GM23338 (cell line): ENCODE results near the gene TENT5A. TPM values are rescaled to one million over a fixed set of nuclear protein-coding genes. Genes with fewer than 3 reads are reported as not detected.

Experiments
- ATAC-seq: fragments of 200-7000 bp; cut with Tn5 transposase; 3 replicates; pipeline ENCODE4 v1.9.1; 2020
- DNase-seq: peaks from one replicate; pipeline ENCODE4 v3.0.0-alpha.2; 2015; ENCODE audit warnings: low spot score
- H2AFZ ChIP-seq: fragments of 200-600 bp; sonication (generic); 2 replicates; pipeline ENCODE4 v1.8.0; 2016; ENCODE audit warnings: antibody characterized with exemption, mild to moderate bottlenecking, moderate library complexity
- H3F3A ChIP-seq: fragments of 200-600 bp; sonication (generic); replicated peaks from 2 replicates; pipeline ENCODE4 v1.8.0; 2017; ENCODE audit warnings: antibody characterized with exemption, mixed run types, low read depth
- H3K27ac ChIP-seq: fragments of 200-600 bp; sonication (generic); 2 replicates; pipeline ENCODE4 v1.6.1; 2016; ENCODE audit warnings: low read depth
- H3K27me3 ChIP-seq: fragments of 200-600 bp; sonication (generic); 2 replicates; pipeline ENCODE4 v1.8.0; 2016; ENCODE audit warnings: mild to moderate bottlenecking, mixed run types, moderate library complexity; ENCODE audit not compliant: insufficient read depth
- H3K36me3 ChIP-seq: fragments of 200-600 bp; sonication (generic); 2 replicates; pipeline ENCODE4 v1.8.0; 2016; ENCODE audit warnings: mild to moderate bottlenecking; ENCODE audit not compliant: insufficient read depth
- H3K4me1 ChIP-seq: fragments of 200-600 bp; sonication (generic); 2 replicates; pipeline ENCODE4 v1.8.0; 2016; ENCODE audit warnings: mild to moderate bottlenecking, moderate library complexity; ENCODE audit not compliant: insufficient read depth
- H3K4me2 ChIP-seq: fragments of 200-600 bp; sonication (generic); 2 replicates; pipeline ENCODE4 v1.7.1; 2017; ENCODE audit warnings: mixed run types
- H3K4me3 ChIP-seq: fragments of 200-600 bp; sonication (generic); 2 replicates; pipeline ENCODE4 v1.6.1; 2016; ENCODE audit warnings: mixed run types
- H3K79me2 ChIP-seq: fragments of 200-600 bp; sonication (generic); replicated peaks from 2 replicates; pipeline ENCODE4 v1.8.0; 2017; ENCODE audit warnings: mild to moderate bottlenecking; ENCODE audit not compliant: insufficient read depth
- H3K9me2 ChIP-seq: fragments of 200-600 bp; sonication (generic); 2 replicates; pipeline ENCODE4 v1.8.0; 2017; ENCODE audit not compliant: insufficient read depth
- H4K20me1 ChIP-seq: fragments of 200-600 bp; sonication (generic); replicated peaks from 2 replicates; pipeline ENCODE4 v1.8.0; 2017; ENCODE audit warnings: mild to moderate bottlenecking; ENCODE audit not compliant: insufficient read depth
- H3K27ac Mint-ChIP-seq: 2 replicates; pipeline ENCODE4 v1.8.0; 2020; ENCODE audit warnings: inconsistent platforms, mild to moderate bottlenecking, moderate library complexity, mixed read lengths
- H3K27me3 Mint-ChIP-seq: 3 replicates; pipeline ENCODE4 v1.8.0; 2022; ENCODE audit warnings: low read depth, mild to moderate bottlenecking, moderate library complexity, mixed read lengths, inconsistent platforms; ENCODE audit not compliant: insufficient read depth, poor library complexity
- H3K36me3 Mint-ChIP-seq: 3 replicates; pipeline ENCODE4 v1.8.0; 2021; ENCODE audit warnings: low read depth, mild to moderate bottlenecking, inconsistent platforms, moderate library complexity, mixed read lengths
- H3K4me1 Mint-ChIP-seq: 3 replicates; pipeline ENCODE4 v1.8.0; 2020; ENCODE audit warnings: mild to moderate bottlenecking, inconsistent platforms, mixed read lengths
- H3K4me3 Mint-ChIP-seq: 3 replicates; pipeline ENCODE4 v1.8.0; 2021; ENCODE audit warnings: moderate library complexity, mild to moderate bottlenecking, inconsistent platforms, mixed read lengths
- H3K9me3 Mint-ChIP-seq: 3 replicates; pipeline ENCODE4 v1.8.0; 2020; ENCODE audit warnings: moderate library complexity, mild to moderate bottlenecking, inconsistent platforms, mixed read lengths
- CREB1 ChIP-seq: fragments of 250-450 bp; sonication (Bioruptor Pico); IDR thresholded peaks from 2 replicates; pipeline ENCODE4 v1.5.0; 2020; ENCODE audit warnings: low read depth, mild to moderate bottlenecking, moderate library complexity
- EZH2 ChIP-seq: fragments of 200-600 bp; sonication (generic); IDR thresholded peaks from one replicate; pipeline ENCODE4 v1.8.0; 2017; ENCODE audit warnings: antibody characterized with exemption, mild to moderate bottlenecking, low read depth; ENCODE audit not compliant: unreplicated experiment
- EZH2phosphoT487 ChIP-seq: fragments of 200-600 bp; sonication (generic); IDR thresholded peaks from one replicate; pipeline ENCODE4 v1.8.1; 2018; ENCODE audit warnings: antibody characterized with exemption; ENCODE audit not compliant: unreplicated experiment
- JUNB ChIP-seq: IDR thresholded peaks from one replicate; pipeline ENCODE4 v1.6.1; 2016; ENCODE audit warnings: antibody characterized with exemption; ENCODE audit not compliant: unreplicated experiment
- NANOG ChIP-seq: IDR thresholded peaks from 2 replicates; pipeline ENCODE4 v1.6.1; 2016; ENCODE audit warnings: antibody characterized with exemption, borderline replicate concordance
- POLR2AphosphoS5 ChIP-seq: IDR thresholded peaks from 2 replicates; pipeline ENCODE4 v1.6.1; 2016; ENCODE audit warnings: antibody characterized with exemption, low read depth
- STAT1 ChIP-seq: IDR thresholded peaks from one replicate; pipeline ENCODE4 v1.6.1; 2016; ENCODE audit warnings: antibody characterized with exemption; ENCODE audit not compliant: unreplicated experiment
- ZNF114 ChIP-seq: fragments of 250-450 bp; sonication (Bioruptor Pico); IDR thresholded peaks from 2 replicates; pipeline ENCODE4 v1.5.0; 2020; ENCODE audit warnings: mild to moderate bottlenecking, moderate library complexity
- ZNF331 ChIP-seq: fragments of 250-450 bp; sonication (Bioruptor Pico); IDR thresholded peaks from 2 replicates; pipeline ENCODE4 v1.5.0; 2020; ENCODE audit warnings: low read depth, mild to moderate bottlenecking, moderate library complexity
- polyA plus RNA-seq: library from polyadenylated mRNA; unstranded; fragments of >200 nt; fragmentation: Nextera tagmentation; extraction: Ambion mirVana; gene quantifications from 2 replicates; pipeline ENCODE4 v1.2.1, GENCODE V29; 2016
- total RNA-seq: library from RNA; depleted of rRNA; stranded (reverse); fragments of >200 nt; shearing (Covaris generic); gene quantifications from 2 replicates; pipeline ENCODE4 v1.2.3, GENCODE V29; 2014
- TF ChIP-seq, protein P1 (sequence below): IDR thresholded peaks from one replicate; pipeline ENCODE4 v1.6.1; 2018; ENCODE audit warnings: antibody characterized with exemption; ENCODE audit not compliant: unreplicated experiment
- TF ChIP-seq, protein P2 (sequence below): IDR thresholded peaks from 2 replicates; pipeline ENCODE4 v1.6.1; 2016; ENCODE audit warnings: antibody characterized with exemption
- TF ChIP-seq, protein P3 (sequence below), 2 experiments: fragments of 200-600 bp in 1 of 2; sonication (generic) in 1 of 2; conservative IDR thresholded peaks; 2 replicates each; pipeline versions ENCODE4 v1.5.1 to v1.6.1; 2016 to 2017; ENCODE audit warnings: antibody characterized with exemption in 2 of 2, low read depth in 2 of 2, mild to moderate bottlenecking in 2 of 2, moderate library complexity in 1 of 2
- TF ChIP-seq, protein P4 (sequence below): fragments of 250-450 bp; sonication (Bioruptor Pico); IDR thresholded peaks from 2 replicates; pipeline ENCODE4 v1.5.0; 2020; ENCODE audit warnings: mild to moderate bottlenecking, moderate library complexity

TENT5A gene
- total and polyA plus RNA-seq, 2 experiments from 2014 or later = 3.8 to 4.7 TPM

DNA sequence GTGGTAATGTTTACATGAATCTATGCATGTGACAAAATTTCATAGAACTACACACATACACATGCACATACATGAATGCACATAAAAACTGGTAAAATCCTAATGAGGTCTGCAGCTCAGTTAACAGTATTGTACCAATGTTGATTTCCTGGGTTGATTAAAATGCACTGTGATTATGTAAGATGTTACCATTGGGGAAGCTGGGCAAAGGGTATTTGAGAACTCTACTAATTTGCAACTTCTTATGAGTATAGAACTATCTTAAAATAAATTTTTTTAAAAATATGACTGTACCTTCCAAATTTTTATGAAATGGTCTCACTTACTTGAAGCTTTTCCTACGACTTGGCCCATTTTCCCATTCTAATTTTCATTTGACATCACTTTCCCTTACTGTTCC lies 43.4 kb upstream of the TENT5A start:
- peaks cover 8% of the 10 kb centered on the region for H3K4me1 ChIP-seq
- no peaks in the 10 kb centered on the region for H3K79me2 ChIP-seq
- no peak overlapping the region for H3K27ac ChIP-seq
- H3F3A ChIP-seq = no peaks in the 10 kb centered on the region
- Mint-ChIP-seq H3K4me1 (peaks cover 21% of the 10 kb centered on the region), H3K4me3 (no peak overlapping the region), H3K36me3 (peaks cover 4% of the 10 kb centered on the region; the same call in 2 of the 3 replicates), H3K9me3 (no peaks in the 10 kb centered on the region; the same call in 2 of the 3 replicates), H3K27ac (no peak overlapping the region), H3K27me3 (no peaks in the 10 kb centered on the region)
- no peak overlapping the region for H3K4me2 ChIP-seq
- ATAC-seq (no peak), DNase-seq (no peak)
- H3K36me3 ChIP-seq = no peaks in the 10 kb centered on the region
- H3K27me3 ChIP-seq = no peaks in the 10 kb centered on the region
- no peaks in the 10 kb centered on the region for H3K9me2 ChIP-seq
- no peak overlapping the region for H3K4me3 ChIP-seq
- H2AFZ ChIP-seq = no peak overlapping the region
- TF ChIP-seq ZNF331 (CRISPR knock-in tag) (no peak), STAT1 (no peak), ZNF114 (CRISPR knock-in tag) (no peak), POLR2AphosphoS5 (no peak), EZH2 (no peak), CREB1 (CRISPR knock-in tag) (no peak), JUNB (no peak), EZH2phosphoT487 (no peak), NANOG (no peak)
- TF ChIP-seq, protein P1, sequence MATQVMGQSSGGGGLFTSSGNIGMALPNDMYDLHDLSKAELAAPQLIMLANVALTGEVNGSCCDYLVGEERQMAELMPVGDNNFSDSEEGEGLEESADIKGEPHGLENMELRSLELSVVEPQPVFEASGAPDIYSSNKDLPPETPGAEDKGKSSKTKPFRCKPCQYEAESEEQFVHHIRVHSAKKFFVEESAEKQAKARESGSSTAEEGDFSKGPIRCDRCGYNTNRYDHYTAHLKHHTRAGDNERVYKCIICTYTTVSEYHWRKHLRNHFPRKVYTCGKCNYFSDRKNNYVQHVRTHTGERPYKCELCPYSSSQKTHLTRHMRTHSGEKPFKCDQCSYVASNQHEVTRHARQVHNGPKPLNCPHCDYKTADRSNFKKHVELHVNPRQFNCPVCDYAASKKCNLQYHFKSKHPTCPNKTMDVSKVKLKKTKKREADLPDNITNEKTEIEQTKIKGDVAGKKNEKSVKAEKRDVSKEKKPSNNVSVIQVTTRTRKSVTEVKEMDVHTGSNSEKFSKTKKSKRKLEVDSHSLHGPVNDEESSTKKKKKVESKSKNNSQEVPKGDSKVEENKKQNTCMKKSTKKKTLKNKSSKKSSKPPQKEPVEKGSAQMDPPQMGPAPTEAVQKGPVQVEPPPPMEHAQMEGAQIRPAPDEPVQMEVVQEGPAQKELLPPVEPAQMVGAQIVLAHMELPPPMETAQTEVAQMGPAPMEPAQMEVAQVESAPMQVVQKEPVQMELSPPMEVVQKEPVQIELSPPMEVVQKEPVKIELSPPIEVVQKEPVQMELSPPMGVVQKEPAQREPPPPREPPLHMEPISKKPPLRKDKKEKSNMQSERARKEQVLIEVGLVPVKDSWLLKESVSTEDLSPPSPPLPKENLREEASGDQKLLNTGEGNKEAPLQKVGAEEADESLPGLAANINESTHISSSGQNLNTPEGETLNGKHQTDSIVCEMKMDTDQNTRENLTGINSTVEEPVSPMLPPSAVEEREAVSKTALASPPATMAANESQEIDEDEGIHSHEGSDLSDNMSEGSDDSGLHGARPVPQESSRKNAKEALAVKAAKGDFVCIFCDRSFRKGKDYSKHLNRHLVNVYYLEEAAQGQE = no peak
- TF ChIP-seq, protein P2, sequence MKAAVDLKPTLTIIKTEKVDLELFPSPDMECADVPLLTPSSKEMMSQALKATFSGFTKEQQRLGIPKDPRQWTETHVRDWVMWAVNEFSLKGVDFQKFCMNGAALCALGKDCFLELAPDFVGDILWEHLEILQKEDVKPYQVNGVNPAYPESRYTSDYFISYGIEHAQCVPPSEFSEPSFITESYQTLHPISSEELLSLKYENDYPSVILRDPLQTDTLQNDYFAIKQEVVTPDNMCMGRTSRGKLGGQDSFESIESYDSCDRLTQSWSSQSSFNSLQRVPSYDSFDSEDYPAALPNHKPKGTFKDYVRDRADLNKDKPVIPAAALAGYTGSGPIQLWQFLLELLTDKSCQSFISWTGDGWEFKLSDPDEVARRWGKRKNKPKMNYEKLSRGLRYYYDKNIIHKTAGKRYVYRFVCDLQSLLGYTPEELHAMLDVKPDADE = no peak
- TF ChIP-seq, protein P3, sequence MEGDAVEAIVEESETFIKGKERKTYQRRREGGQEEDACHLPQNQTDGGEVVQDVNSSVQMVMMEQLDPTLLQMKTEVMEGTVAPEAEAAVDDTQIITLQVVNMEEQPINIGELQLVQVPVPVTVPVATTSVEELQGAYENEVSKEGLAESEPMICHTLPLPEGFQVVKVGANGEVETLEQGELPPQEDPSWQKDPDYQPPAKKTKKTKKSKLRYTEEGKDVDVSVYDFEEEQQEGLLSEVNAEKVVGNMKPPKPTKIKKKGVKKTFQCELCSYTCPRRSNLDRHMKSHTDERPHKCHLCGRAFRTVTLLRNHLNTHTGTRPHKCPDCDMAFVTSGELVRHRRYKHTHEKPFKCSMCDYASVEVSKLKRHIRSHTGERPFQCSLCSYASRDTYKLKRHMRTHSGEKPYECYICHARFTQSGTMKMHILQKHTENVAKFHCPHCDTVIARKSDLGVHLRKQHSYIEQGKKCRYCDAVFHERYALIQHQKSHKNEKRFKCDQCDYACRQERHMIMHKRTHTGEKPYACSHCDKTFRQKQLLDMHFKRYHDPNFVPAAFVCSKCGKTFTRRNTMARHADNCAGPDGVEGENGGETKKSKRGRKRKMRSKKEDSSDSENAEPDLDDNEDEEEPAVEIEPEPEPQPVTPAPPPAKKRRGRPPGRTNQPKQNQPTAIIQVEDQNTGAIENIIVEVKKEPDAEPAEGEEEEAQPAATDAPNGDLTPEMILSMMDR (conservative IDR thresholded peaks at IDR 0.05; ENCODE audit: low read depth in 2 of 2) = no peak
- TF ChIP-seq, protein P4, sequence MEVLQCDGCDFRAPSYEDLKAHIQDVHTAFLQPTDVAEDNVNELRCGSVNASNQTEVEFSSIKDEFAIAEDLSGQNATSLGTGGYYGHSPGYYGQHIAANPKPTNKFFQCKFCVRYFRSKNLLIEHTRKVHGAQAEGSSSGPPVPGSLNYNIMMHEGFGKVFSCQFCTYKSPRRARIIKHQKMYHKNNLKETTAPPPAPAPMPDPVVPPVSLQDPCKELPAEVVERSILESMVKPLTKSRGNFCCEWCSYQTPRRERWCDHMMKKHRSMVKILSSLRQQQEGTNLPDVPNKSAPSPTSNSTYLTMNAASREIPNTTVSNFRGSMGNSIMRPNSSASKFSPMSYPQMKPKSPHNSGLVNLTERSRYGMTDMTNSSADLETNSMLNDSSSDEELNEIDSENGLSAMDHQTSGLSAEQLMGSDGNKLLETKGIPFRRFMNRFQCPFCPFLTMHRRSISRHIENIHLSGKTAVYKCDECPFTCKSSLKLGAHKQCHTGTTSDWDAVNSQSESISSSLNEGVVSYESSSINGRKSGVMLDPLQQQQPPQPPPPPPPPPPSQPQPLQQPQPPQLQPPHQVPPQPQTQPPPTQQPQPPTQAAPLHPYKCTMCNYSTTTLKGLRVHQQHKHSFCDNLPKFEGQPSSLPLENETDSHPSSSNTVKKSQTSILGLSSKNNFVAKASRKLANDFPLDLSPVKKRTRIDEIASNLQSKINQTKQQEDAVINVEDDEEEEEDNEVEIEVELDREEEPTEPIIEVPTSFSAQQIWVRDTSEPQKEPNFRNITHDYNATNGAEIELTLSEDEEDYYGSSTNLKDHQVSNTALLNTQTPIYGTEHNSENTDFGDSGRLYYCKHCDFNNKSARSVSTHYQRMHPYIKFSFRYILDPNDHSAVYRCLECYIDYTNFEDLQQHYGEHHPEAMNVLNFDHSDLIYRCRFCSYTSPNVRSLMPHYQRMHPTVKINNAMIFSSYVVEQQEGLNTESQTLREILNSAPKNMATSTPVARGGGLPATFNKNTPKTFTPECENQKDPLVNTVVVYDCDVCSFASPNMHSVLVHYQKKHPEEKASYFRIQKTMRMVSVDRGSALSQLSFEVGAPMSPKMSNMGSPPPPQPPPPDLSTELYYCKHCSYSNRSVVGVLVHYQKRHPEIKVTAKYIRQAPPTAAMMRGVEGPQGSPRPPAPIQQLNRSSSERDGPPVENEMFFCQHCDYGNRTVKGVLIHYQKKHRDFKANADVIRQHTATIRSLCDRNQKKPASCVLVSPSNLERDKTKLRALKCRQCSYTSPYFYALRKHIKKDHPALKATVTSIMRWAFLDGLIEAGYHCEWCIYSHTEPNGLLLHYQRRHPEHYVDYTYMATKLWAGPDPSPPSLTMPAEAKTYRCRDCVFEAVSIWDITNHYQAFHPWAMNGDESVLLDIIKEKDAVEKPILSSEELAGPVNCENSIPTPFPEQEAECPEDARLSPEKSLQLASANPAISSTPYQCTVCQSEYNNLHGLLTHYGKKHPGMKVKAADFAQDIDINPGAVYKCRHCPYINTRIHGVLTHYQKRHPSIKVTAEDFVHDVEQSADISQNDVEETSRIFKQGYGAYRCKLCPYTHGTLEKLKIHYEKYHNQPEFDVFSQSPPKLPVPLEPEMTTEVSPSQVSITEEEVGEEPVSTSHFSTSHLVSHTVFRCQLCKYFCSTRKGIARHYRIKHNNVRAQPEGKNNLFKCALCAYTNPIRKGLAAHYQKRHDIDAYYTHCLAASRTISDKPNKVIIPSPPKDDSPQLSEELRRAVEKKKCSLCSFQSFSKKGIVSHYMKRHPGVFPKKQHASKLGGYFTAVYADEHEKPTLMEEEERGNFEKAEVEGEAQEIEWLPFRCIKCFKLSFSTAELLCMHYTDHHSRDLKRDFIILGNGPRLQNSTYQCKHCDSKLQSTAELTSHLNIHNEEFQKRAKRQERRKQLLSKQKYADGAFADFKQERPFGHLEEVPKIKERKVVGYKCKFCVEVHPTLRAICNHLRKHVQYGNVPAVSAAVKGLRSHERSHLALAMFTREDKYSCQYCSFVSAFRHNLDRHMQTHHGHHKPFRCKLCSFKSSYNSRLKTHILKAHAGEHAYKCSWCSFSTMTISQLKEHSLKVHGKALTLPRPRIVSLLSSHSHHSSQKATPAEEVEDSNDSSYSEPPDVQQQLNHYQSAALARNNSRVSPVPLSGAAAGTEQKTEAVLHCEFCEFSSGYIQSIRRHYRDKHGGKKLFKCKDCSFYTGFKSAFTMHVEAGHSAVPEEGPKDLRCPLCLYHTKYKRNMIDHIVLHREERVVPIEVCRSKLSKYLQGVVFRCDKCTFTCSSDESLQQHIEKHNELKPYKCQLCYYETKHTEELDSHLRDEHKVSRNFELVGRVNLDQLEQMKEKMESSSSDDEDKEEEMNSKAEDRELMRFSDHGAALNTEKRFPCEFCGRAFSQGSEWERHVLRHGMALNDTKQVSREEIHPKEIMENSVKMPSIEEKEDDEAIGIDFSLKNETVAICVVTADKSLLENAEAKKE (CRISPR knock-in tag) = no peak
- no peaks in the 10 kb centered on the region for H4K20me1 ChIP-seq
